ENCODE results near the gene CLGN.

Gene CLGN

GRCh38 chr4:140388015-140388414 is 39.4 kb downstream of the CLGN start:
- no peak for TF ChIP-seq EZH2 (IDR thresholded peaks at IDR 0.05; ENCODE audit: borderline replicate concordance, low read depth, low read length, severe bottlenecking)
- TF ChIP-seq CTCF (IDR thresholded peaks at IDR 0.05; ENCODE audit: borderline replicate concordance, extremely low read depth, low read length, poor library complexity, severe bottlenecking), result no peak
- ATAC-seq (ENCODE audit: insufficient read depth, low read depth), result no peak

GRCh38 chr4:140382732-140383131 is 44.7 kb downstream of the CLGN start:
- Histone ChIP-seq H3K27ac (ENCODE audit: low read length) (no peak overlapping the region), H3K4me3 (ENCODE audit: low read depth in 1 of 2, low read length in 2 of 2) (no peak overlapping the region), H3K79me2 (ENCODE audit: insufficient read depth, low read length) (peaks cover 8% of the 10 kb centered on the region), H3K36me3 (ENCODE audit: insufficient read depth, low read length) (peaks cover 8% of the 10 kb centered on the region; the same call in 1 of the 2 replicates), H3K9ac (ENCODE audit: low read depth, low read length) (no peak overlapping the region), H3K4me1 (ENCODE audit: insufficient read depth, low read length) (no peaks in the 10 kb centered on the region), H3K9me3 (ENCODE audit: insufficient read depth, low read length, severe bottlenecking) (no peaks in the 10 kb centered on the region), H2AFZ (ENCODE audit: low read depth, low read length) (no peak overlapping the region), H3K4me2 (ENCODE audit: insufficient read depth, low read length) (no peak overlapping the region), H4K20me1 (ENCODE audit: insufficient read depth, low read length) (0 out of 2 replicates have a peak, but pooled peaks cover 2% of the 10 kb centered on the region), H3K27me3 (ENCODE audit: insufficient read depth, low read length, poor library complexity) (no peaks in the 10 kb centered on the region)
- no peak for TF ChIP-seq EZH2 (IDR thresholded peaks at IDR 0.05; ENCODE audit: borderline replicate concordance, low read depth, low read length, severe bottlenecking)
- TF ChIP-seq CTCF (IDR thresholded peaks at IDR 0.05; ENCODE audit: borderline replicate concordance, extremely low read depth, low read length, poor library complexity, severe bottlenecking), result no peak
- DNase-seq (no peak), ATAC-seq (ENCODE audit: insufficient read depth, low read depth) (no peak)

More at GRCh38 chr4:140388015-140388414, 39.4 kb downstream of the CLGN start:
- no peaks in the 10 kb centered on the region for H3K79me2 ChIP-seq (ENCODE audit: insufficient read depth, low read length)
- no peak overlapping the region for H3K4me3 ChIP-seq (ENCODE audit: low read depth in 1 of 2, low read length in 2 of 2)
- peaks cover 2% of the 10 kb centered on the region for H3K27me3 ChIP-seq (ENCODE audit: insufficient read depth, low read length, poor library complexity)
- H3K9ac ChIP-seq (ENCODE audit: low read depth, low read length), result no peak overlapping the region
- H3K4me2 ChIP-seq (ENCODE audit: insufficient read depth, low read length), result no peak overlapping the region
- no peaks in the 10 kb centered on the region for H4K20me1 ChIP-seq (ENCODE audit: insufficient read depth, low read length)
- no peaks in the 10 kb centered on the region for H3K4me1 ChIP-seq (ENCODE audit: insufficient read depth, low read length)
- peaks cover 1% of the 10 kb centered on the region; the same call in 1 of the 2 replicates for H3K36me3 ChIP-seq (ENCODE audit: insufficient read depth, low read length)
- H3K9me3 ChIP-seq (ENCODE audit: insufficient read depth, low read length, severe bottlenecking), result no peaks in the 10 kb centered on the region
- no peak for DNase-seq
- H2AFZ ChIP-seq (ENCODE audit: low read depth, low read length), result no peak overlapping the region
- H3K27ac ChIP-seq (ENCODE audit: low read length), result no peak overlapping the region

GRCh38 chr4:140374130-140374477 is 53.3 kb downstream of the CLGN start:
- H3K9me3 ChIP-seq (ENCODE audit: insufficient read depth, low read length, severe bottlenecking), result no peaks in the 10 kb centered on the region
- peak overlapping the region; percentile 79 for H3K27ac ChIP-seq (ENCODE audit: low read length)
- peak overlapping the region; percentile 83 for H3K9ac ChIP-seq (ENCODE audit: low read depth, low read length)
- peak overlapping the region; percentile 80 to 97 for H3K4me3 ChIP-seq (ENCODE audit: low read depth in 1 of 2, low read length in 2 of 2)
- H4K20me1 ChIP-seq (ENCODE audit: insufficient read depth, low read length), result peaks cover 26% of the 10 kb centered on the region
- no peaks in the 10 kb centered on the region for H3K27me3 ChIP-seq (ENCODE audit: insufficient read depth, low read length, poor library complexity)
- no peak for DNase-seq
- TF ChIP-seq EZH2 (IDR thresholded peaks at IDR 0.05; ENCODE audit: borderline replicate concordance, low read depth, low read length, severe bottlenecking) (no peak), CTCF (IDR thresholded peaks at IDR 0.05; ENCODE audit: borderline replicate concordance, extremely low read depth, low read length, poor library complexity, severe bottlenecking) (no peak)
- peaks cover 50% of the 10 kb centered on the region for H3K79me2 ChIP-seq (ENCODE audit: insufficient read depth, low read length)
- peak overlapping the region; percentile 95 for H2AFZ ChIP-seq (ENCODE audit: low read depth, low read length)
- peaks cover 5% of the 10 kb centered on the region; the same call in 1 of the 2 replicates for H3K36me3 ChIP-seq (ENCODE audit: insufficient read depth, low read length)
- peaks cover 45% of the 10 kb centered on the region for H3K4me1 ChIP-seq (ENCODE audit: insufficient read depth, low read length)
- no peak for ATAC-seq (ENCODE audit: insufficient read depth, low read depth)
- peak overlapping the region; percentile 97 for H3K4me2 ChIP-seq (ENCODE audit: insufficient read depth, low read length)
